Testis (tissue), 2 donors: ENCODE measurements around the gene CDK5RAP1.

Experiments
- POLR2A ChIP-seq: fragments of 450-650 bp; IDR thresholded peaks from one replicate; pipeline ENCODE4 v1.6.1; 2017; ENCODE audit warnings: antibody characterized with exemption, mild to moderate bottlenecking, moderate library complexity
- TF ChIP-seq, protein P1 (sequence below), 3 experiments: fragments of 450-650 bp in 2 of 3; fragments of 200-600 bp in 1 of 3; sonication (generic) in 1 of 3; IDR thresholded peaks; one replicate each; pipeline ENCODE4 v1.5.1; 2016 to 2019; ENCODE audit warnings: antibody characterized with exemption in 3 of 3, mild to moderate bottlenecking in 2 of 3, moderate library complexity in 1 of 3

DNA sequence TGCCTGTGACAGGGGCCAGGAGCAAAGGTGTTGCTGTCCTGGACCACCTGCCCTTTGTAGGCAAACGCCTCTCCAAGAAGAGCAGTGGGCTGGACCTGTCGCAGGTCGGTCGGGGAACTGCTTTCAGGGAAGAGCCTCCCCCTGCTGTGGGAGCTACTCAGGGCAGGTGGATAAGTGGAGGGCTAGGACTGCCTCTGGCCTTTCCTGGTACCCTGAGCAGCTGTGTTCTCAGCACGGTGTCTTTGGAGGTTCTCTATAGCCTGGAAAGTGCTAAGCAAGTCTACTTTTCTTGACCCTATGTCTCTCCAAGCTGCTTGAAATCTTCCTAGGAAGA is 83.3 kb downstream of the CDK5RAP1 start:
- TF ChIP-seq, protein P1, sequence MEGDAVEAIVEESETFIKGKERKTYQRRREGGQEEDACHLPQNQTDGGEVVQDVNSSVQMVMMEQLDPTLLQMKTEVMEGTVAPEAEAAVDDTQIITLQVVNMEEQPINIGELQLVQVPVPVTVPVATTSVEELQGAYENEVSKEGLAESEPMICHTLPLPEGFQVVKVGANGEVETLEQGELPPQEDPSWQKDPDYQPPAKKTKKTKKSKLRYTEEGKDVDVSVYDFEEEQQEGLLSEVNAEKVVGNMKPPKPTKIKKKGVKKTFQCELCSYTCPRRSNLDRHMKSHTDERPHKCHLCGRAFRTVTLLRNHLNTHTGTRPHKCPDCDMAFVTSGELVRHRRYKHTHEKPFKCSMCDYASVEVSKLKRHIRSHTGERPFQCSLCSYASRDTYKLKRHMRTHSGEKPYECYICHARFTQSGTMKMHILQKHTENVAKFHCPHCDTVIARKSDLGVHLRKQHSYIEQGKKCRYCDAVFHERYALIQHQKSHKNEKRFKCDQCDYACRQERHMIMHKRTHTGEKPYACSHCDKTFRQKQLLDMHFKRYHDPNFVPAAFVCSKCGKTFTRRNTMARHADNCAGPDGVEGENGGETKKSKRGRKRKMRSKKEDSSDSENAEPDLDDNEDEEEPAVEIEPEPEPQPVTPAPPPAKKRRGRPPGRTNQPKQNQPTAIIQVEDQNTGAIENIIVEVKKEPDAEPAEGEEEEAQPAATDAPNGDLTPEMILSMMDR (IDR thresholded peaks at IDR 0.05) = no peak
- TF ChIP-seq POLR2A = no peak
